GM18867 (cell line): ENCODE measurements around the gene TIMM8A.
A peak's percentile ranks its signal among the peaks of the same experiment; 100 is the strongest.

Experiments
- ATAC-seq: cut with Tn5 transposase; IDR thresholded peaks from one replicate; pipeline ENCODE4 v1.9.1; 2021; ENCODE audit warnings: mild to moderate bottlenecking, moderate library complexity; ENCODE audit not compliant: unreplicated experiment

Gene TIMM8A

GRCh38 chrX:101348452-101349192 lies at the start of gene TIMM8A:
Gene TIMM8A, minus strand, starts transcription at chrX:101348742. Its CDS starts 78 bp downstream, at chrX:101348664.
- peak; percentile 98 for ATAC-seq

DNA sequence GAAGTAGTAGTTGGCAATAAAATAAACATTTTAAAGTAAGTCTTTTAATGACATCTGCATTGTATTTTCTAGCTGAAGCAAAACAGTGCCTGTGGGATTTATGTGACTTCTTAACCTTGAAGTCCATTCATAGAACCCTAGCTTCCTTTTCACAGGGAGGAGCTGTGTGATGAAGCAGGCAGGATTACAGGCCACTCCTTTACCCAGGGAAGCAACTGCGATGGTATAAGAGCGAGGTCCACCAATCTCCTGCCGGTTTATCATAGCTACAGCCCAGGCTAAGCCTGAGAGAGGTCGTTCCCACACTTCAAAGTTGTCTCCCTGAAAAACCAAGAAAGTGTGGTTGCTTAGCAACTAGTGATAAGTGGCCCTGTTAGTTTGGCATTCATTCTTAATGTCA lies 49.2 kb upstream of the TIMM8A start:
- no peak for ATAC-seq

DNA sequence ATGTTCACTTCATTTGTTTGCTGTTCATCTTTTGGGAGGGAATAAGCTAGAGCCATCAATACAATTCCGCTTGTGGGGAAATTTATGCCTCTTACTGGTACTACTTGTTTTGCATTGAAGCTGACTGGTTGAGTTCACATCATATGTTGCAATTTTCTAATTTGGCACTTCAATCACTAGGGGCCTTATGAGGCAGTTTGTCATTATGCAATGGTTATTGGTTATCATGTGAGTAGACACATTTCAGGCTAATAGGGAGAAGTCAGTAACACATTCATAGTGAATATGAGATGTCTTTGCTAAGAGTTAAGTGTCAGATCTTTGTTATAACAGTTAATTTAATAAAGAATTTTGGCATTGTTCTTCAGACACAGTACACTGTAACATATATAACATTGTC lies 47.2 kb upstream of the TIMM8A start:
- ATAC-seq: no peak

DNA sequence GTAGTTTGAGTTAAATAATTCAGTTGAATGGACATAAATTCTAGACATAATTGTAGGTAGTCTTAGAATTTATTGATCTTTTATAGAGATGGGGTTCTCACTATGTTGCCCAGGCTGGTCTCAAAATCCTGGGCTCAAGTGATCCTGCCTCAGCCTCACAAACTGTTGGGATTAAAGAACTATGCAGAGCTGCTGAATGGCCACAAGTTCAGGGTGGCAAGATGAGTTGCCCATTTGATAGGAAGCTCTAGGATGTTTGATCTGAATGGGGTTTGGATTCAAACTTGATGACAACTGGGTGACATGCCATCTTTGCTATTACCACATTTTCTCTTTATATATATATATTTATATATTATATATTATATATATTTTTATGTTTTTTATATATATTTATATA lies 45.8 kb upstream of the TIMM8A start:
- ATAC-seq: no peak

GRCh38 chrX:101393530-101394305 lies 45.2 kb upstream of the TIMM8A start:
- no peak for ATAC-seq

GRCh38 chrX:101391831-101392230 lies 43.3 kb upstream of the TIMM8A start:
- ATAC-seq: no peak

DNA sequence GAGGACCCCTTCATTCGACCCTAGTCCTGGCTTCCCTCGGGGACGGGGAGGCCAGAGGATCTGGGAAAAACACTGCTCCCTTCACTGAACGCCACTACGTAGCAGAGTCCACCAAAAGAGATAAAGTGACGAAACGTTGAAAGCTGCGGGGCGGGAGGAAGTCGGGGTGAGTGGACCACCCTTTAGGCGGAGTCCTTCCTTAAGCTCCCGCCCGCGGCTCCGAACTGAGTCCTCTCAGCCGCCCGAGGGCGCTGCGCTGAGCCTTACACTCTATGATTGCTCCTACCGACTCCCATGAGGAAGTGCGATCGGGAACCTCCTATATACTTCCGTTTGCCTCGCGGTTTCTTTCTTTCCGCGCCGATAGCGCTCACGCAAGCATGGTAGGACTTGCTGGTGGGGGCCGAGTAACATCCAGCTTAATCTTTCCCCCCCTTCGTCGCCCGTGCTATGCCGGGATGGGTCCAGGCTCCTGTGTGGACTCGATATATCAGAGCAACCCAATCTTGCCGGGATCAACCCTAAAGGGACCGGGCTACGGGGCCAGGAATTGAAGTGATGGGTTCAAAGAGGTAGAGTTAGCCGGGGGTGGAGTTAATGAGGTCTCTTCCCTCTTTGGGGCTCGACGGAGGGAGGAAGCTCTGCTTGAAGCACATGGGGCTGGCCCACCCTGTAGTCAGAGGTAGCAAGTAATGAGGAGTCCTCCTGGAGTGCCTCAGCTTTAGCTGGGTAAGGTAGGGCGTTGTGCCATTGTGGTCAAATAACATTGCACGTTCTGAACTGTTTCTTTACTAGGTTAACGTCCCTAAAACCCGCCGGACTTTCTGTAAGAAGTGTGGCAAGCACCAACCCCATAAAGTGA lies 42.4 kb upstream of the TIMM8A start, which contains the start of gene RPL36A:
Gene RPL36A (plus strand): TSS at position 348 of the 862 bp plus-strand sequence. CDS start 33 bp downstream, at position 381.
- peak; percentile 77 for ATAC-seq

- no peak for ATAC-seq
Observed at GRCh38 chrX:101388604-101389003, 40.1 kb upstream of the TIMM8A start.

- ATAC-seq: no peak
Observed at GRCh38 chrX:101386542-101386885, 38.0 kb upstream of the TIMM8A start.

DNA sequence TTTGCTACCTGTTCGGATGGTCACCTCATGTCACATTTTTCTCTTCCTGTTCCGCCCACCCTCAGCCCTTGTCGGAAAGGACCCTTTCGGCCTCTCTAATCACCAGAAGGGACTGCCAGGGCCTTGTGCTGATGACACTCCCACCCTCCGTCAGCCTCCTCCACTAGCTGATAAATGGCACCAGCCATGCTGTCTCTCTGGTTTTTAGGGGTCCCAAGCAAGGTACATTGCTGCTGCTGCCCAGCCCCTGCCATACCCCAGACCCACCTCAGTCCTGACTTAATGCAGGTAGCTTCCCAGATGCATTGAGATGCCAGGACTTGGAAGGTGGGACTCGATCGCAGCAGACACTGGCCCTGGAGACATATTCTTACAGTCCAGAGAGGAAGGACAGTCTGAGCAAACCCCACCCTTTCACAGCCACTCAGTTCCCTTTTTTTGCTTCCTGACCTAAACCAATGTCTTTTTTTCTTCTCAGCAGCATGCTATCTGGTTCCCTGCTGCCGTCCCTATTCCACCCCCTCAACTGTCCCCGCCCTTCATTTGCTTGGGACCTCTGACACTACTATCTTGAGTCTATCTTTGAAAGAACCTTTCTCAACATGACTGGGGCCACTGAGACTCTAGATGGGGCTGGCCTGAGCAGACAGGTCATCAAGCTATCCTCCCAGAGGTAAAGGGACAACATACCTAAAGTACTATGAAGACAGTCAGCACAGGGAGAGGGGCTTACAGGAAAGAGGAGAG lies 37.4 kb upstream of the TIMM8A start, which contains the start of gene BTK:
Gene BTK (minus strand): TSS at position 397 of the 747 bp plus-strand sequence. CDS start 10,907 bp downstream, outside the sequence.
- peak; percentile 72 for ATAC-seq

DNA sequence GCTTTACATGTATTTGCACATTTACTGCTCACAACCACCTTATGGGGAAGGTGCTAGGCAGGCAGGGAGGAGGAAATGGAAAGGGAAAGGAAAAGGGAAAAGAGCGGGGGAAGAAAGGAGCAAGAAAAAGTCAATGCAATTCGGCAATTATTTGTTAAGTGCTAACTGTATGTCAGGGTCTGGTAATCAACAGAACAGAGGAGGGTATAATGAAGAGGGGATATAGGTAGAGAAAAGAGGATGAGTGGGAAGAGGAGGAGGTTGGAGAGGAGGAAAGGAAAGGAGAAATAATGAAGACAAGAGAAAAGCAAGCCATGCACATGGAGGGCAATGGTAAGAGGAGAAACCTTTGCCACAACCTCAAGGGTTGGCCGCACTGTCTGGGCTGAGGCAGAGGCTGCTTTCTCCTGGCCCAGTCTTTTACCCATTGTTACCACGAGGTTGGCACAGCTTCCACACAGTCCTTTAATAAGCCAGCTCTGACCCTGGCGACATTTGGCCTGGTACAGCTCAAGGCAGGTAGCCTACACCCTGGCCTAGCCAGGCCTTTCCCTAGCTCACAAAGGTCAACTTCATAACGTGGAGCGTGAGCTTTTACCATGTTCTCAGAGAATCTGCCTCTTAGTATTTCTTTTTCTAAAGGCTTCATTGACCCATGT lies 36.6 kb upstream of the TIMM8A start:
- ATAC-seq: no peak

GRCh38 chrX:101383679-101384205 lies 35.2 kb upstream of the TIMM8A start:
- ATAC-seq: peak; percentile 78

- ATAC-seq: no peak
Observed at GRCh38 chrX:101377547-101377946, 29.0 kb upstream of the TIMM8A start.

DNA sequence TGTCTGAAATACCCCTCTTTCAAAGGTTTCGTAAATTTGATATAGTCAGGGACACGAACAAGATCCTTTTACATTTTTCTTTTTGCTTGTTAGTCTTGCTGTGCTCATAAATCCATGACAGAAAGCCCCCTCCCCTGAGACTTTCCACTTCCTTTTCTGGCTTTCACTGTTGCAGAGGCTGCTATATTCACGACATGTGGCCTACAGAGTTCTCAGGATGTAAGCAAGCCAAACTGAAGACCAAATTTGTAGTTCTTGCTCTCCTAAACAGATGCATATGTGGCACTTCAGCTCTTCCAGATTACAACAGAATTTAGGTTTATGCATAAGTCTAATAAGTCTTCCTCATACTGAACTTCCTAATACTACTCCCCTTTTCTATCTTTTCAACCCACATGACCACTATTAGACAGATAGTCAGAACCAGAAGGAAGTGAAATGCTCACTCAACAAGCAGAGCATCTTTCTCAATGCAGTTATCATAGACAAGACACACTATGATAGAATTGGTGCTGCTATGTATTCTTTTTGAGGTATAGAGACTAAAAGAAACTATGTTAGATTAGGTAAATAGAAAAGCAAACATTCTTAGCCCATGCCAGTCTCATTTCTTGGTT lies 22.5 kb upstream of the TIMM8A start:
- ATAC-seq: peak; percentile 52

GRCh38 chrX:101369687-101370086 lies 21.1 kb upstream of the TIMM8A start:
- no peak for ATAC-seq

- ATAC-seq: no peak
Observed at GRCh38 chrX:101368800-101369199, 20.3 kb upstream of the TIMM8A start.

DNA sequence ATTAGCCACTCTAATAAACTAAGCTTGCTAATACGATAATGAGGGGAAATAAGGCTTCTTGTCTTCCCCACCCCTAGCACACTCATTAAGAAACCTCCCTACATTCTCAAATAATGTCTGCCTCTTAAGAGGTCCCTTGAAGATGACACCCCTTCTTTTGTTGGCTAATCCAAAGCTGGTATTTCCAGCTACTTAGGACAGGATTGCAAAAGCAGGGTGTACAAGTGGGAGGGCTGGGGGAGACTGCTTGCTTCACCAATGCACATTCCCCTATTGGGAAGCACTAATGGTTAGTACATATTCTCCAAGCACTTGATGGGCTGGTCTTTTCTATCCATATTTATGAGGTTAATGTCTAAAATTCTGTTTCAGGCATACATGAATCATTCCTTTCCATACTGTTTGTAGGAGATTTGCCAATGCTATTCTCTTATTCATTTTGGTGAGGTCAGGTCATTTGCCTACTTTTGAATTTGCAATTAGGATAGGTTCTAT lies 16.8 kb upstream of the TIMM8A start:
- ATAC-seq: no peak

- ATAC-seq: no peak
Observed at GRCh38 chrX:101362757-101363156, 14.2 kb upstream of the TIMM8A start.

GRCh38 chrX:101362116-101362515 lies 13.6 kb upstream of the TIMM8A start:
- ATAC-seq: no peak
